Breast epithelium (tissue), 3 donors: Measurements from ENCODE around the gene CD83.

ENCODE experiments used
- CTCF ChIP-seq, 3 donors: fragments of 450-650 bp; IDR thresholded peaks; one replicate each; pipeline ENCODE4 v1.5.1; 2016 to 2017; ENCODE audit warnings: antibody characterized with exemption in 3 of 3, mild to moderate bottlenecking in 3 of 3, moderate library complexity in 3 of 3
- POLR2AphosphoS5 ChIP-seq, 3 donors: sonication (generic); formaldehyde crosslinking; IDR thresholded peaks; one replicate each; pipeline ENCODE4 v1.6.1; 2017; ENCODE audit warnings: antibody characterized with exemption in 3 of 3

GRCh38 chr6:14151773-14152172, 34.2 kb downstream of the CD83 start:
- no peak for TF ChIP-seq POLR2AphosphoS5 (IDR thresholded peaks at IDR 0.05)
- no peak for TF ChIP-seq CTCF (IDR thresholded peaks at IDR 0.05)
